HFFc6 (cell line): ENCODE measurements around the gene NAXD. TPM values are rescaled to one million over a fixed set of nuclear protein-coding genes. Genes with fewer than 3 reads are reported as not detected.

Experiments used
- DNase-seq: peaks from one replicate; pipeline ENCODE4 v3.0.0-alpha.2; 2018
- H3K27ac Mint-ChIP-seq: 2 replicates; pipeline ENCODE4 v1.8.0; 2020; ENCODE audit warnings: mild to moderate bottlenecking, mixed read lengths
- H3K27me3 Mint-ChIP-seq: 2 replicates; pipeline ENCODE4 v1.8.0; 2021; ENCODE audit warnings: mild to moderate bottlenecking, moderate library complexity, mixed read lengths; ENCODE audit not compliant: insufficient read depth
- H3K36me3 Mint-ChIP-seq: 2 replicates; pipeline ENCODE4 v1.8.0; 2021; ENCODE audit warnings: low read depth, mixed read lengths
- H3K4me1 Mint-ChIP-seq: 2 replicates; pipeline ENCODE4 v1.8.0; 2020; ENCODE audit warnings: low read depth, mixed read lengths
- H3K4me3 Mint-ChIP-seq: 2 replicates; pipeline ENCODE4 v1.8.0; 2020; ENCODE audit warnings: mild to moderate bottlenecking, moderate library complexity, mixed read lengths
- H3K9me3 Mint-ChIP-seq: 2 replicates; pipeline ENCODE4 v1.8.0; 2020; ENCODE audit warnings: mild to moderate bottlenecking, mixed read lengths
- total RNA-seq, 6 experiments: library from RNA; stranded (reverse); fragmentation: NEBNext Ultra II Directional; extraction: Animal tissue kit (Norgen Biotek cat#: 25700); gene quantifications; 2 replicates in 1 of 6; 3 replicates in 5 of 6; pipeline ENCODE4 v1.2.3, GENCODE V29; 2021
- TF ChIP-seq, protein P1 (sequence below): fragments of 200-600 bp; sonication (generic); IDR thresholded peaks from 2 replicates; pipeline ENCODE4 v1.5.0; 2021; ENCODE audit warnings: antibody characterized with exemption, mild to moderate bottlenecking

Gene NAXD
- total RNA-seq, 6 experiments from 2014 or later = 20.3 to 27.4 (median 22.8) TPM

- no peaks in the 10 kb centered on the region for H3K9me3 Mint-ChIP-seq
Observed at GRCh38 chr13:110639935-110640334, 24.6 kb downstream of the NAXD start.

DNA sequence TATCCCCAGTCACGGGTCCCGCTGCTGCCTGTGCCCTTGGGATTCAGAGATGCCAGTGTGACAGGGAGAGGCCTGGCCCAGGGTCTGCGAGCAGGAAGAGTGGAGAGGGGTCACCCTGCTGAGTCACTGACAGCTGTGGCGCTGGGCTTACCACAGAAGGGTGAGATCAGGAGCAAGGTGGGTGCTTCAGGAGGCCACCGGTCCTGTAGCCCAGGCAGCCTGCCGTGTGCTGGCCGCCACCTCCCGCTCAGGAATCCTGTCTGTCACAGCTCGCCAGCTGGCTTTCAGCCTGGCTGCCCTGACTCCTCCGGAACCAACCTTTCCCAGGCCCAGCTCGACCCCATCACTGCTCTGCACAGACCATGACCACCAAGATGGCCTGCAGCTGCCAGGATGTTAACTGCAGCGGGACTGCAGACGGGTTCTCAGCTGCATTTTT, 25.3 kb downstream of the NAXD start:
- Mint-ChIP-seq H3K27me3 (peaks cover 5% of the 10 kb centered on the region), H3K36me3 (peaks cover 20% of the 10 kb centered on the region), H3K27ac (peak overlapping the region; percentile 67; the same call in 1 of the 2 replicates), H3K4me3 (no peak overlapping the region), H3K4me1 (no peaks in the 10 kb centered on the region; the same call in 1 of the 2 replicates), H3K9me3 (no peaks in the 10 kb centered on the region)
- no peak for DNase-seq
- TF ChIP-seq, protein P1, sequence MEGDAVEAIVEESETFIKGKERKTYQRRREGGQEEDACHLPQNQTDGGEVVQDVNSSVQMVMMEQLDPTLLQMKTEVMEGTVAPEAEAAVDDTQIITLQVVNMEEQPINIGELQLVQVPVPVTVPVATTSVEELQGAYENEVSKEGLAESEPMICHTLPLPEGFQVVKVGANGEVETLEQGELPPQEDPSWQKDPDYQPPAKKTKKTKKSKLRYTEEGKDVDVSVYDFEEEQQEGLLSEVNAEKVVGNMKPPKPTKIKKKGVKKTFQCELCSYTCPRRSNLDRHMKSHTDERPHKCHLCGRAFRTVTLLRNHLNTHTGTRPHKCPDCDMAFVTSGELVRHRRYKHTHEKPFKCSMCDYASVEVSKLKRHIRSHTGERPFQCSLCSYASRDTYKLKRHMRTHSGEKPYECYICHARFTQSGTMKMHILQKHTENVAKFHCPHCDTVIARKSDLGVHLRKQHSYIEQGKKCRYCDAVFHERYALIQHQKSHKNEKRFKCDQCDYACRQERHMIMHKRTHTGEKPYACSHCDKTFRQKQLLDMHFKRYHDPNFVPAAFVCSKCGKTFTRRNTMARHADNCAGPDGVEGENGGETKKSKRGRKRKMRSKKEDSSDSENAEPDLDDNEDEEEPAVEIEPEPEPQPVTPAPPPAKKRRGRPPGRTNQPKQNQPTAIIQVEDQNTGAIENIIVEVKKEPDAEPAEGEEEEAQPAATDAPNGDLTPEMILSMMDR = no peak

More at GRCh38 chr13:110639935-110640334, 24.6 kb downstream of the NAXD start:
- no peak for DNase-seq
- H3K27me3 Mint-ChIP-seq = peaks cover 5% of the 10 kb centered on the region
- TF ChIP-seq, protein P1 = no peak
- H3K4me3 Mint-ChIP-seq = no peak overlapping the region
- no peak overlapping the region for H3K27ac Mint-ChIP-seq
- H3K4me1 Mint-ChIP-seq = no peaks in the 10 kb centered on the region; the same call in 1 of the 2 replicates
- peaks cover 21% of the 10 kb centered on the region for H3K36me3 Mint-ChIP-seq

- Mint-ChIP-seq H3K4me1 (no peaks in the 10 kb centered on the region; the same call in 1 of the 2 replicates), H3K27me3 (peaks cover 5% of the 10 kb centered on the region), H3K27ac (0 out of 2 replicates have a peak overlapping the region, but pooled peaks have one; percentile 21), H3K36me3 (peaks cover 20% of the 10 kb centered on the region), H3K9me3 (no peaks in the 10 kb centered on the region), H3K4me3 (no peak overlapping the region)
- TF ChIP-seq, protein P1 = no peak
- no peak for DNase-seq
Observed at GRCh38 chr13:110641055-110642015, 26.0 kb downstream of the NAXD start.

DNA sequence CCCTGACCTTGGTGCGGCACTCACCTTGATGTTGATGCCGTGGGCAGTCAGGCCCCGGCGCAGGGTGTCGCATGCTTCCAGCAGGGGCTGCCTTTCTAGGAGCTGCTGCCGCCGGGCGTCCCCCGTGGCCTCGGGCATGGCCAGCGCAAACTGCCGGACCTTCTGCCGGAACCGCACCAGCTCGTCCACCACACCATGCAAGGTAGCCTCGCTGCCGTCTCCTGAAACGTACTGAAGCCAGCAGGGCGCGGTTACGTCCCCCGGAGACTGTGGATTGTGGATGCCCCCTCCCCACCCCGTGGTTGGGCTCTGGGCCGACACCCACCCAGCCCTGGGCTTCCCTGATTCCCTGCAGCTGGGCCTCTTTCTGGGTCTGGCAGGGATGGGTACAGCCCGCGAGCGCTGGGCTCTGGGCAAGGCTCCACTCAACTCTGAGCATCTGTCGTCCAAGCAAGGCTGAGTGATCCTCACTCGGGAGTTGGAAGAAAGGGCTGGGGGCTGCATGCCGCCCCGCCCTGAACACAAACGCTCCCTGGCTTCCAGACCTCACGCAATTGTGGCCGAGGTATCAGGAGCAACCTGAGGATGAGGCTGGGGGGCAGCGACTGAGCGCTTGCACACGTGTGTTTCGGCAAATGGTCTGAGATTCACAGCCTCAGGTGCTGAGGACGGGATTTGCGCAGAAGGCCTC, 27.1 kb downstream of the NAXD start:
- DNase-seq = no peak
- Mint-ChIP-seq H3K27me3 (peaks cover 5% of the 10 kb centered on the region), H3K9me3 (no peaks in the 10 kb centered on the region), H3K4me3 (no peak overlapping the region), H3K4me1 (no peaks in the 10 kb centered on the region; the same call in 1 of the 2 replicates), H3K36me3 (peaks cover 20% of the 10 kb centered on the region), H3K27ac (no peak overlapping the region)
- TF ChIP-seq, protein P1 = no peak

- Mint-ChIP-seq H3K27ac (no peak overlapping the region), H3K9me3 (no peaks in the 10 kb centered on the region), H3K27me3 (peaks cover 3% of the 10 kb centered on the region), H3K36me3 (peaks cover 20% of the 10 kb centered on the region), H3K4me3 (no peak overlapping the region), H3K4me1 (peaks cover 3% of the 10 kb centered on the region; the same call in 1 of the 2 replicates)
- TF ChIP-seq, protein P1 = no peak
- DNase-seq = no peak
Observed at GRCh38 chr13:110643324-110643723, 28.0 kb downstream of the NAXD start.
